Esophagus squamous epithelium (tissue), 4 donors: ENCODE data around the gene AMY1B.
"Not testable (repeated sequence)": the region's sequence is repeated elsewhere in the genome, so short reads cannot be mapped to it uniquely, and the experiment has no call there.

Experiments
- POLR2A ChIP-seq, 4 donors: fragments of 450-650 bp; IDR thresholded peaks; one replicate each; pipeline ENCODE4 v1.6.1; 2017; ENCODE audit warnings: antibody characterized with exemption in 4 of 4, mild to moderate bottlenecking in 4 of 4, moderate library complexity in 3 of 4
- TF ChIP-seq, protein P1 (sequence below), 6 experiments: fragments of 450-650 bp in 4 of 6; fragments of 200-600 bp in 2 of 6; sonication (generic) in 2 of 6; IDR thresholded peaks; one replicate each; pipeline ENCODE4 v1.5.1; 2016 to 2019; ENCODE audit warnings: antibody characterized with exemption in 6 of 6, mild to moderate bottlenecking in 4 of 6, moderate library complexity in 4 of 6

GRCh38 chr1:103701256-103701655 is 5.2 kb upstream of the AMY1B start:
- not testable (repeated sequence) for TF ChIP-seq POLR2A (IDR thresholded peaks at IDR 0.05)
- TF ChIP-seq, protein P1, sequence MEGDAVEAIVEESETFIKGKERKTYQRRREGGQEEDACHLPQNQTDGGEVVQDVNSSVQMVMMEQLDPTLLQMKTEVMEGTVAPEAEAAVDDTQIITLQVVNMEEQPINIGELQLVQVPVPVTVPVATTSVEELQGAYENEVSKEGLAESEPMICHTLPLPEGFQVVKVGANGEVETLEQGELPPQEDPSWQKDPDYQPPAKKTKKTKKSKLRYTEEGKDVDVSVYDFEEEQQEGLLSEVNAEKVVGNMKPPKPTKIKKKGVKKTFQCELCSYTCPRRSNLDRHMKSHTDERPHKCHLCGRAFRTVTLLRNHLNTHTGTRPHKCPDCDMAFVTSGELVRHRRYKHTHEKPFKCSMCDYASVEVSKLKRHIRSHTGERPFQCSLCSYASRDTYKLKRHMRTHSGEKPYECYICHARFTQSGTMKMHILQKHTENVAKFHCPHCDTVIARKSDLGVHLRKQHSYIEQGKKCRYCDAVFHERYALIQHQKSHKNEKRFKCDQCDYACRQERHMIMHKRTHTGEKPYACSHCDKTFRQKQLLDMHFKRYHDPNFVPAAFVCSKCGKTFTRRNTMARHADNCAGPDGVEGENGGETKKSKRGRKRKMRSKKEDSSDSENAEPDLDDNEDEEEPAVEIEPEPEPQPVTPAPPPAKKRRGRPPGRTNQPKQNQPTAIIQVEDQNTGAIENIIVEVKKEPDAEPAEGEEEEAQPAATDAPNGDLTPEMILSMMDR (IDR thresholded peaks at IDR 0.05) = not testable (repeated sequence)
